Right lobe of liver (tissue), 6 donors: ENCODE results near the gene ACOT8. TPM values are rescaled to one million over a fixed set of nuclear protein-coding genes. Genes with fewer than 3 reads are reported as not detected.

Experiments
- ATAC-seq, 4 donors: fragments of 200-7000 bp; cut with Tn5 transposase; one replicate each; pipeline ENCODE4 v1.9.1; 2020; ENCODE audit warnings: mild to moderate bottlenecking in 4 of 4, moderate library complexity in 4 of 4
- DNase-seq, 3 donors: peaks; one replicate each; pipeline ENCODE4 v3.0.0-alpha.2; 2020
- H3K27ac ChIP-seq, 3 donors: fragments of 200-600 bp; one replicate each; pipeline ENCODE4 v1.8.0; 2022
- H3K27me3 ChIP-seq, 2 donors: fragments of 200-600 bp; one replicate each; pipeline ENCODE4 v1.8.0; 2022
- H3K36me3 ChIP-seq, 4 donors: fragments of 200-600 bp; sonication (generic) in 1 of 4; one replicate each; pipeline versions ENCODE4 v1.5.1 to v1.8.0; 2017 to 2022; ENCODE audit warnings: control low read depth in 1 of 4
- H3K4me1 ChIP-seq, 4 donors: fragments of 200-600 bp; sonication (generic) in 1 of 4; one replicate each; pipeline versions ENCODE4 v1.5.1 to v1.8.0; 2017 to 2022; ENCODE audit warnings: control low read depth in 1 of 4
- H3K4me3 ChIP-seq, 3 donors: fragments of 200-600 bp; one replicate each; pipeline ENCODE4 v1.8.0; 2022
- H3K9me3 ChIP-seq, 4 donors: fragments of 200-600 bp; sonication (generic) in 1 of 4; one replicate each; pipeline versions ENCODE4 v1.5.1 to v1.8.0; 2017 to 2022; ENCODE audit warnings: control low read depth in 1 of 4
- CTCF ChIP-seq, 4 donors: fragments of 200-600 bp in 3 of 4; fragments of 450-650 bp in 1 of 4; IDR thresholded peaks; one replicate each; pipeline versions ENCODE4 v1.5.1 to v1.8.0; 2016 to 2022; ENCODE audit warnings: antibody characterized with exemption in 4 of 4, mild to moderate bottlenecking in 2 of 4
- POLR2A ChIP-seq: fragments of 450-650 bp; IDR thresholded peaks from one replicate; pipeline ENCODE4 v1.6.1; 2017; ENCODE audit warnings: antibody characterized with exemption, mild to moderate bottlenecking
- WGBS: methylation state at CpG from one replicate; pipeline ENCODE4 v1.1.6; 2018; ENCODE audit warnings: low coverage, low lambda C conversion rate; ENCODE audit not compliant: insufficient coverage; ENCODE audit errors: missing lambda C conversion rate; 5-methylcytosine and 5-hydroxymethylcytosine counted together
- intact Hi-C, 2 donors: fragments of 100-400 bp; cut with DNase I; formaldehyde crosslinking; loops; one replicate each; pipeline versions ENCODE4 v1.11.2 to v1.14.1; 2022
- total RNA-seq, 6 experiments: library from RNA; depleted of rRNA in 2 of 6; stranded (reverse); fragments of >200 nt in 2 of 6; fragmentation: NEBNext Ultra II Directional in 3 of 6; extraction: Animal tissue kit (Norgen Biotek cat#: 25700) in 3 of 6; gene quantifications; one replicate each; pipeline versions ENCODE4 v1.1.0 to v1.2.4, GENCODE V29; 2016 to 2023
- donor health status: DM: no; HTN: yes; CAD: no.
- donor health status: DM: no; HTN: no; CAD: no.
- donor health status: DM: no; HTN: no; CAD: no.
- donor health status: DM: no; HTN: yes; CAD: no.
- donor health status: DM: no; HTN: yes; CAD: no.

ACOT8 gene
- total RNA-seq, 6 experiments from 2014 or later = 13.9 to 32.1 (median 19.4) TPM

- 7% methylated on average over 12 of the region's 57 CpGs for WGBS
- TF ChIP-seq CTCF (IDR thresholded peaks at IDR 0.05) = peak; percentile 35 to 55 (median 39)
- TF ChIP-seq POLR2A = no peak
- Histone ChIP-seq H3K36me3 (no peaks in the 10 kb centered on the region), H3K27me3 (peaks cover 0 to 16% of the 10 kb centered on the region in 2 donors), H3K27ac (no peak overlapping the region), H3K4me1 (no peaks in the 10 kb centered on the region), H3K9me3 (no peaks in the 10 kb centered on the region), H3K4me3 (no peak overlapping the region)
- intact Hi-C loops = loop anchor here in 1 of 2 donors (10.0 kb wide), 1 partner anchor 141 kb away; no protein-coding TSS in a partner anchor
- DNase-seq (peak in 2 of 3 donors; percentile 61 to 63), ATAC-seq (peak; percentile 81 to 90 (median 85))
These were observed 33.0 kb downstream of the ACOT8 start for GRCh38 chr20:45823949-45824835.

- Histone ChIP-seq H3K27ac (no peak overlapping the region), H3K4me3 (no peak overlapping the region), H3K27me3 (peaks cover 0 to 16% of the 10 kb centered on the region in 2 donors), H3K9me3 (no peaks in the 10 kb centered on the region), H3K36me3 (no peaks in the 10 kb centered on the region), H3K4me1 (no peaks in the 10 kb centered on the region)
- WGBS = 20% methylated on average over 12 of the region's 24 CpGs
- intact Hi-C loops = loop anchor here in 1 of 2 donors (10.0 kb wide), 1 partner anchor 142 kb away; no protein-coding TSS in a partner anchor
- TF ChIP-seq CTCF (IDR thresholded peaks at IDR 0.05) (no peak), POLR2A (no peak)
- DNase-seq = no peak
- peak in 1 of 4 donors; percentile 17 for ATAC-seq
These were observed 34.3 kb downstream of the ACOT8 start for GRCh38 chr20:45822857-45823256.

GRCh38 chr20:45821947-45822346 lies 35.2 kb downstream of the ACOT8 start:
- peaks cover 0 to 16% of the 10 kb centered on the region in 2 donors for H3K27me3 ChIP-seq
- intact Hi-C loops = loop anchor here in 1 of 2 donors (10.0 kb wide), 1 partner anchor 143 kb away; no protein-coding TSS in a partner anchor
- H3K9me3 ChIP-seq = no peaks in the 10 kb centered on the region
- H3K4me1 ChIP-seq = no peaks in the 10 kb centered on the region
- no peak overlapping the region for H3K27ac ChIP-seq
- no peak overlapping the region for H3K4me3 ChIP-seq
- WGBS = 81% methylated on average over 2 of the region's 2 CpGs
- no peaks in the 10 kb centered on the region for H3K36me3 ChIP-seq
- TF ChIP-seq POLR2A = no peak
- TF ChIP-seq CTCF (IDR thresholded peaks at IDR 0.05) = no peak
- ATAC-seq (no peak), DNase-seq (no peak)

- no peaks in the 10 kb centered on the region for H3K9me3 ChIP-seq
- WGBS = 95% methylated on average over 4 of the region's 4 CpGs
- TF ChIP-seq CTCF (IDR thresholded peaks at IDR 0.05) (no peak), POLR2A (no peak)
- ATAC-seq = no peak
- H3K27ac ChIP-seq = no peak overlapping the region
- intact Hi-C loops = loop anchor here in 1 of 2 donors (10.0 kb wide), 1 partner anchor 135 kb away; no protein-coding TSS in a partner anchor
- DNase-seq = no peak
- no peak overlapping the region for H3K4me3 ChIP-seq
- peaks cover 0 to 16% of the 10 kb centered on the region in 2 donors for H3K27me3 ChIP-seq
- no peaks in the 10 kb centered on the region for H3K36me3 ChIP-seq
- no peaks in the 10 kb centered on the region for H3K4me1 ChIP-seq
These were observed 37.7 kb downstream of the ACOT8 start for GRCh38 chr20:45819466-45819865.
